ENCODE data around the gene PTGDR. TPM values are rescaled to one million over a fixed set of nuclear protein-coding genes. Genes with fewer than 3 reads are reported as not detected.

PTGDR gene
- total RNA-seq, 1 experiment from 2014 or later: not detected

- Histone ChIP-seq H3K9me3 (ENCODE audit: low read length) (no peaks in the 10 kb centered on the region), H3K4me3 (ENCODE audit: low read length) (no peak overlapping the region), H2AFZ (ENCODE audit: low read length) (no peak overlapping the region), H3K9me2 (replicated peaks; ENCODE audit: low read length) (no peaks in the 10 kb centered on the region), H4K20me1 (ENCODE audit: low read length) (no peaks in the 10 kb centered on the region), H3K79me2 (ENCODE audit: low read length) (no peaks in the 10 kb centered on the region), H3K4me2 (ENCODE audit: low read length) (no peak overlapping the region), H3K4me1 (ENCODE audit: insufficient read depth, low read length) (no peaks in the 10 kb centered on the region), H3K36me3 (ENCODE audit: low read depth, low read length) (no peaks in the 10 kb centered on the region), H3F3A (ENCODE audit: low read length, unreplicated experiment) (no peaks in the 10 kb centered on the region), H3K27me3 (ENCODE audit: low read length) (peaks cover 11% of the 10 kb centered on the region; the same call in 1 of the 2 replicates), H3K27ac (ENCODE audit: low read length) (no peak overlapping the region), H3K9ac (ENCODE audit: low read length) (no peak overlapping the region)
- intact Hi-C loops (cut with micrococcal nuclease): no loop called here
- ATAC-seq (no peak), DNase-seq (no peak)
- CTCF ChIA-PET: no interaction called here
- no TSS peak for BruUV-seq (replicated peaks)
- TF ChIP-seq EZH2phosphoT487 (IDR thresholded peaks at IDR 0.05; ENCODE audit: borderline replicate concordance, low read length): no peak
- no peak for TF ChIP-seq EZH2 (IDR thresholded peaks at IDR 0.05; ENCODE audit: low read length, unreplicated experiment)
- no peak for TF ChIP-seq CTCF (conservative IDR thresholded peaks at IDR 0.05; ENCODE audit: low read depth, low read length)
- POLR2A ChIA-PET (ENCODE audit: unreplicated experiment): no interaction called here
Measured at GRCh38 chr14:52248057-52248456, 19.4 kb upstream of the PTGDR start.

GRCh38 chr14:52251724-52252123 is 15.8 kb upstream of the PTGDR start:
- ChIA-PET CTCF (no interaction called here), POLR2A (ENCODE audit: unreplicated experiment) (no interaction called here)
- no peak overlapping the region for H2AFZ ChIP-seq (ENCODE audit: low read length)
- ATAC-seq (no peak), DNase-seq (no peak)
- TF ChIP-seq EZH2 (IDR thresholded peaks at IDR 0.05; ENCODE audit: low read length, unreplicated experiment) (no peak), CTCF (conservative IDR thresholded peaks at IDR 0.05; ENCODE audit: low read depth, low read length) (no peak), EZH2phosphoT487 (IDR thresholded peaks at IDR 0.05; ENCODE audit: borderline replicate concordance, low read length) (no peak)
- H3K9me3 ChIP-seq (ENCODE audit: low read length): no peaks in the 10 kb centered on the region
- no peak overlapping the region for H3K4me2 ChIP-seq (ENCODE audit: low read length)
- no peaks in the 10 kb centered on the region for H3K36me3 ChIP-seq (ENCODE audit: low read depth, low read length)
- H3K79me2 ChIP-seq (ENCODE audit: low read length): no peaks in the 10 kb centered on the region
- no peaks in the 10 kb centered on the region for H4K20me1 ChIP-seq (ENCODE audit: low read length)
- no peaks in the 10 kb centered on the region for H3K4me1 ChIP-seq (ENCODE audit: insufficient read depth, low read length)
- no peak overlapping the region for H3K27ac ChIP-seq (ENCODE audit: low read length)
- BruUV-seq (replicated peaks): no TSS peak
- H3K9me2 ChIP-seq (replicated peaks; ENCODE audit: low read length): no peaks in the 10 kb centered on the region
- intact Hi-C loops (cut with micrococcal nuclease): no loop called here
- H3K27me3 ChIP-seq (ENCODE audit: low read length): peaks cover 11% of the 10 kb centered on the region; the same call in 1 of the 2 replicates
- no peak overlapping the region for H3K4me3 ChIP-seq (ENCODE audit: low read length)
- H3K9ac ChIP-seq (ENCODE audit: low read length): no peak overlapping the region
- no peaks in the 10 kb centered on the region for H3F3A ChIP-seq (ENCODE audit: low read length, unreplicated experiment)

- intact Hi-C loops (cut with micrococcal nuclease): no loop called here
- no TSS peak for BruUV-seq (replicated peaks)
- Histone ChIP-seq H2AFZ (ENCODE audit: low read length) (0 out of 2 replicates have a peak overlapping the region, but pooled peaks have one; percentile 19), H3K27me3 (ENCODE audit: low read length) (peaks cover 11% of the 10 kb centered on the region; the same call in 1 of the 2 replicates), H3K9me3 (ENCODE audit: low read length) (no peaks in the 10 kb centered on the region), H3K4me1 (ENCODE audit: insufficient read depth, low read length) (no peaks in the 10 kb centered on the region), H3K9ac (ENCODE audit: low read length) (no peak overlapping the region), H3K36me3 (ENCODE audit: low read depth, low read length) (no peaks in the 10 kb centered on the region), H4K20me1 (ENCODE audit: low read length) (no peaks in the 10 kb centered on the region), H3F3A (ENCODE audit: low read length, unreplicated experiment) (no peaks in the 10 kb centered on the region), H3K4me2 (ENCODE audit: low read length) (no peak overlapping the region), H3K4me3 (ENCODE audit: low read length) (no peak overlapping the region), H3K9me2 (replicated peaks; ENCODE audit: low read length) (no peaks in the 10 kb centered on the region), H3K79me2 (ENCODE audit: low read length) (no peaks in the 10 kb centered on the region), H3K27ac (ENCODE audit: low read length) (no peak overlapping the region)
- TF ChIP-seq EZH2 (IDR thresholded peaks at IDR 0.05; ENCODE audit: low read length, unreplicated experiment) (no peak), CTCF (conservative IDR thresholded peaks at IDR 0.05; ENCODE audit: low read depth, low read length) (no peak), EZH2phosphoT487 (IDR thresholded peaks at IDR 0.05; ENCODE audit: borderline replicate concordance, low read length) (no peak)
- CTCF ChIA-PET: no interaction called here
- POLR2A ChIA-PET (ENCODE audit: unreplicated experiment): no interaction called here
- ATAC-seq (peak; percentile 69), DNase-seq (peak; percentile 23)
Measured at GRCh38 chr14:52253503-52253902, 14.0 kb upstream of the PTGDR start.
